Adrenal gland (tissue), 5 donors: ENCODE results near the gene SLU7.

Experiments used
- POLR2A ChIP-seq, 2 donors: fragments of 450-650 bp; IDR thresholded peaks; one replicate each; pipeline ENCODE4 v1.6.1; 2017; ENCODE audit warnings: antibody characterized with exemption in 2 of 2, mild to moderate bottlenecking in 2 of 2, moderate library complexity in 1 of 2
- TF ChIP-seq, protein P1 (sequence below), 6 experiments: fragments of 450-650 bp in 4 of 6; fragments of 200-600 bp in 2 of 6; sonication (generic) in 1 of 6; IDR thresholded peaks; 1 replicate in 5 of 6; 2 replicates in 1 of 6; pipeline versions ENCODE4 v1.5.1 to v1.8.0; 2016 to 2021; ENCODE audit warnings: antibody characterized with exemption in 6 of 6, mild to moderate bottlenecking in 2 of 6, moderate library complexity in 1 of 6
- donor health status: DM: no; HTN: no; CAD: no.

DNA sequence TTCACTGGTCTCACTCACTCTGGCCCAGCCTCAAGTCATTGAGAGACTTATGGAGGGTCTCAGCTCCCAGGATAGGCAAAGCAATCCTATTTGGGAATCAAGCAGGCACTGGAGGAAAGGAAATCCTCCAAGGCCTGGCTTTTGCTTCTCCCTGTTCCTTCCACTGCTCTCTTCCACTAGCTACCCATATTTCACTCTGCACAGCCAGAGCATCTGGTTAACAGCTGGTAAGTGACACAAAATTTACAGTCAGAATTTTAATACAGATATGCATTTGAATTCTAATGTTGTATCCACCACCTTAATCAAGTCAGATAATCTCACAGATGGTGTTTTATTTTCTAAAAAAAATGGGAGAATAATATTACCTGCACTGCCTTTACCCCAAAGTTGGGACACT is 47.6 kb downstream of the SLU7 start:
- TF ChIP-seq, protein P1, sequence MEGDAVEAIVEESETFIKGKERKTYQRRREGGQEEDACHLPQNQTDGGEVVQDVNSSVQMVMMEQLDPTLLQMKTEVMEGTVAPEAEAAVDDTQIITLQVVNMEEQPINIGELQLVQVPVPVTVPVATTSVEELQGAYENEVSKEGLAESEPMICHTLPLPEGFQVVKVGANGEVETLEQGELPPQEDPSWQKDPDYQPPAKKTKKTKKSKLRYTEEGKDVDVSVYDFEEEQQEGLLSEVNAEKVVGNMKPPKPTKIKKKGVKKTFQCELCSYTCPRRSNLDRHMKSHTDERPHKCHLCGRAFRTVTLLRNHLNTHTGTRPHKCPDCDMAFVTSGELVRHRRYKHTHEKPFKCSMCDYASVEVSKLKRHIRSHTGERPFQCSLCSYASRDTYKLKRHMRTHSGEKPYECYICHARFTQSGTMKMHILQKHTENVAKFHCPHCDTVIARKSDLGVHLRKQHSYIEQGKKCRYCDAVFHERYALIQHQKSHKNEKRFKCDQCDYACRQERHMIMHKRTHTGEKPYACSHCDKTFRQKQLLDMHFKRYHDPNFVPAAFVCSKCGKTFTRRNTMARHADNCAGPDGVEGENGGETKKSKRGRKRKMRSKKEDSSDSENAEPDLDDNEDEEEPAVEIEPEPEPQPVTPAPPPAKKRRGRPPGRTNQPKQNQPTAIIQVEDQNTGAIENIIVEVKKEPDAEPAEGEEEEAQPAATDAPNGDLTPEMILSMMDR (IDR thresholded peaks at IDR 0.05) = no peak
- TF ChIP-seq POLR2A (IDR thresholded peaks at IDR 0.05) = no peak
